ENCODE measurements around the gene XIRP1.

The XIRP1 gene

DNA sequence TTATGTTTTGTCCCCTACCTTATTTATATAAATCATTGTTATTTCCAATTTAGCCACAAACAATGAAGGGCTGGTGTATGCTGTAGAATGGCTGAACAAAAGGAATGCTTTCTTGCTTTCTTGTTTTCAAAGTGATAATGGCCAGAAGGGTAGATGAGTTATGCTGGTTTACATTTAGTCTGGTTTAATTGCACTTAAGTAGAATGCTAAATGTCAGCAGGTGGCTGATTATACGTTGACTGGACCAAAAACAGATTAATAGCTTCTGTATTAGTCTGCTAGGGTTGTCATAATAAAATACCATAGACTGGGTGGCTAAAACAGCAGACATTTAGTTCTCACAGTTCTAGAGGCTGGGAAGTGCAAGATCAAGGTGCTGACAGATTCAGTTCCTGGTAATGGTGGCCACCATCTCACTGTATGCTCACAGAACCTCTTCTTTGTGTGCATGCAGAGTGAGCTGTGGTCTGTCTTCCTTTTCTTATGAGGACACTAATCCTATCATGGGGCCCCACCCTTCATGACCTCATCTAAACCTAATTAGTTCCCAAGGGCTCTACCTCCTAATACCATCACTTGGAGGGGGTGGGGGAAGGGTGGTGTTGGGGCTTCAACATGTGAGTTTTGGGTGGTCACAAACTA lies 17.1 kb upstream of the XIRP1 start:
- H3K4me3 ChIP-seq (ENCODE audit: low read depth, low read length) = no peak overlapping the region

GRCh38 chr3:39208463-39209055 lies 16.2 kb upstream of the XIRP1 start:
- no peak overlapping the region for H3K4me3 ChIP-seq (ENCODE audit: low read depth, low read length)

- H3K4me3 ChIP-seq (ENCODE audit: low read depth, low read length) = no peak overlapping the region
Measured at GRCh38 chr3:39207361-39208186, 15.2 kb upstream of the XIRP1 start.

GRCh38 chr3:39205919-39206516 lies 13.6 kb upstream of the XIRP1 start:
- H3K4me3 ChIP-seq (ENCODE audit: low read depth, low read length) = no peak overlapping the region

- H3K4me3 ChIP-seq (ENCODE audit: low read depth, low read length) = no peak overlapping the region
Measured at GRCh38 chr3:39205131-39205530, 12.7 kb upstream of the XIRP1 start.

- no peak overlapping the region for H3K4me3 ChIP-seq (ENCODE audit: low read depth, low read length)
Measured at GRCh38 chr3:39203860-39204259, 11.5 kb upstream of the XIRP1 start.

DNA sequence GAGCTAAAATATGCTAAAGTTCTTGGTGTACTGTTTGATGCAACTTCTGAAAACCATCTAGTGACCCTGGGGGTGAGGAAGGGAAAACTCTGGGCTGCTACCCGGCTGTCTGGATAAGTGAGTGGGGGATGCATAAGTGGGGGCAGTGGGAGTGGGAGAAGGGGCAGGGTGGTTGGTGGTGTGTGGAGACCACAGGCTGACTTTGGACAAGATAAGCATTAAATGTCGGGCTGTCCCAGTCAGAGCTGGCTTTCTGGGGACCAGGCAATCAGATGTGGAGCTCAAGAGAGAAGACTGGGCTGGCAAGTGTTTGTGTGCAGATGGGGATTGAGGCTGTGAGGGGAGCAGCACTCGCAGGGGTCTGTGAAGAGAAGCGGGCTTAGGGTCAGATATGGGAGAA lies 11.0 kb upstream of the XIRP1 start:
- H3K4me3 ChIP-seq (ENCODE audit: low read depth, low read length) = no peak overlapping the region

GRCh38 chr3:39202094-39202493 lies 9.7 kb upstream of the XIRP1 start:
- no peak overlapping the region for H3K4me3 ChIP-seq (ENCODE audit: low read depth, low read length)

- no peak overlapping the region for H3K4me3 ChIP-seq (ENCODE audit: low read depth, low read length)
Measured at GRCh38 chr3:39196671-39197356, 4.4 kb upstream of the XIRP1 start.

DNA sequence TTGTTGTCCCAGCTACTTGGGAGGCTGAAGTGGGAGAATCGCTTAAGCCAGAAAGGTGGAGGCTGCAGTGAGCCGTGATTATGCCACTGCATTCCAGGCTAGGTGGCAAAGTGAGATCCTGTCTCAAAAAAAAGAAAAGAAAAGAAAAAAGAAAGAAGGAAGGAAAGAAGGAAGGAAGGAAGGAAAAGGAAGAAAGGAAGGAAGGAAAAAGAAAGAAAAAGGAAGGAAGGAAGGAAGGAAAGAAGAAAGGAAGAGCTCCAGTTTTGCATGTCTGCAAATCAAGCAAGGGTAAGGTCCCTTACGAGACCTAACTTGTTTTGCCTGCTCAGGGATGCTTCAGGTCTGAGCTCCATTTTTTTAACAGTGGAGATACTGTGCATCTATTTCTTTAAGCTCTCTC lies 3.6 kb upstream of the XIRP1 start:
- H3K4me3 ChIP-seq (ENCODE audit: low read depth, low read length) = no peak overlapping the region

DNA sequence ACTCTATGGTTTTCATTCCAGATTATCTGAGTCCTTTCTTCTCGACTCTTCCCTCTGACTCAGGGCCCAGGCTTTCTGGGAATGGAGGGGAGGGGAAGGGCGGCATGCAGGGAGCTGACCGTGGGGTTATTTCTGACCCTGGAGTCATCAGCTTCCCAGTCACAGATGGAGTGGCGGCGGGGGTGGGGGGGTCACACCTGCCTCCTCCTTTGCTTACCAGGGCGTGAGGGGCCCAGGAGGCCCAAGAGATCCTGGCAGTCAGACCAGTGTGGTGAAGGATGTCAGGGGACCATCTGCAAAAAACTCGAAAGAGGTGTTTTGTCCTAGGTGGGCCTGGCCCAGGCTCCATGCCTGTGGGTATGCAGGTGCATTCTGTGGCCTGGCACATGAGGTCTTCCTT lies 996 bp upstream of the XIRP1 start:
- H3K4me3 ChIP-seq (ENCODE audit: low read depth, low read length) = no peak overlapping the region

GRCh38 chr3:39191773-39192172 lies 622 bp downstream of the XIRP1 start:
- H3K4me3 ChIP-seq (ENCODE audit: low read depth, low read length) = no peak overlapping the region

DNA sequence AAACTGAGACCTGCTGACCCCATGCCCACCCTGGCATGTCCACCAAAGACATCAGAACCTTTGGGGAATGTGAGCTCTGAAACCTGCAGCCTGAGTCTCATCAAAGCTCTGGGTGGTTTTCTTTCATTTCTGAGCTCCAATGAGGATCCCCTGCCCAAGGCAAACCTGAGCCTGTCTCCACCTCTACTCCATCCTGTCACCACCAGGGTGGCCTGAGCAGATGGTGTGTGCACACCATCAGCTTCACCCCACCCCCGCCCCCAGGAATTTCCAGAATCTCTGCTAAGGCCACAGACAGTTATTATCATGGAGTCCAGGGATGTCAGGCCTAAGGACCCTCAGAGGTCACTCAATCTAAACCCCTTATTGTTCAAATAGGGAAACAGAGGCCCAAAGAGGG lies 1.3 kb downstream of the XIRP1 start:
- no peak overlapping the region for H3K4me3 ChIP-seq (ENCODE audit: low read depth, low read length)

DNA sequence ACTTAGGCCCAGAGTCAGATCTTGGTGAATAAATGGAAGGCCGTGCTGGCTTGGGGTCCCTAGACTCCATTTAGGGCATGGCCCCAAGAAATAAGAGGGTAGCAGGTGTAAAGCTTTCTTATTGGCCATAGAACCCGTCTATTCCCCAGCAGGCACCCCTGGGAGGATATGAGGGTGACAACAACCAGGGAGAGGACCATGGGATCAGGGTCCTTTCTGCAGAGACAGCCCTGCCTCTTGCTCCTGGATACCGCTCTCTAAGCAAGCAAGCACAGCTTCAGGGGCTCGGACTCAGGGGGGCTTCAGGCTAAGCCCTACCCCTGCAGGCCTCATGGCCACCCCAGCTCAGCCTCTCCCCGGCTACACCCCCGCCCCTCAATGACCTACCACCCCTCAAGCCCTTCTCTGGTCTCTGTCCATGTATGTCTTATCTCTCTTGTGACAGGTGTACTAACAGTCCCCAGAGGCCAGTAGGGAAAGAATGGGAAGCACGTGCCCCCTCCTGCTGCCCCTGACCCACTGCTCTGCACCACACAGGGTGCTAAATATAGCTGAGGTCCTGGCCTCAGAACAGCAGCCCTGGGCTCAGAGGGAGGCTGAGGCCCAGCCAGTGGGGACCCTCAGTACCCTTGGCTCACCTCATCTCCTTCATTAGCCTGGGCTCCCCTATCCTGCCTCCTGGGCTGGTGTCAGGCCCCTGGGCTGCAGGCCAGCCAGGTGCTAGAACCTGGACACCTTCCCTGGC lies 1.9 kb downstream of the XIRP1 start:
- no peak overlapping the region for H3K4me3 ChIP-seq (ENCODE audit: low read depth, low read length)

DNA sequence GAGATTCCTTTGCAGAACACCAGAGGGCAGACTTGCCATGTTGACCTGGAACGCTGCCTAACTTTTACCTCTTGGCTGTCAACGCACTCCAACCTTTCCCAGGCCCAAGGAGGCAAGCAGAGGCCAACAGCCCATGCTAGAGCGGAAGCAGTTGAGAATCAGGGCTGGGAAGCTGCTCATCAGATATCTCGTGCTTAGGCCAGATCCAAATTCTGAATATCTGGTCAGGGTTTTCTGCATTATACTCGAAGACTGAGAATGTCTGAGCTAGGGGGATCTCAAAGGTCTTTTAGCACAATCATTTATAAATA lies 2.5 kb downstream of the XIRP1 start:
- no peak overlapping the region for H3K4me3 ChIP-seq (ENCODE audit: low read depth, low read length)

GRCh38 chr3:39189150-39189958 lies 3.0 kb downstream of the XIRP1 start:
- no peak overlapping the region for H3K4me3 ChIP-seq (ENCODE audit: low read depth, low read length)

DNA sequence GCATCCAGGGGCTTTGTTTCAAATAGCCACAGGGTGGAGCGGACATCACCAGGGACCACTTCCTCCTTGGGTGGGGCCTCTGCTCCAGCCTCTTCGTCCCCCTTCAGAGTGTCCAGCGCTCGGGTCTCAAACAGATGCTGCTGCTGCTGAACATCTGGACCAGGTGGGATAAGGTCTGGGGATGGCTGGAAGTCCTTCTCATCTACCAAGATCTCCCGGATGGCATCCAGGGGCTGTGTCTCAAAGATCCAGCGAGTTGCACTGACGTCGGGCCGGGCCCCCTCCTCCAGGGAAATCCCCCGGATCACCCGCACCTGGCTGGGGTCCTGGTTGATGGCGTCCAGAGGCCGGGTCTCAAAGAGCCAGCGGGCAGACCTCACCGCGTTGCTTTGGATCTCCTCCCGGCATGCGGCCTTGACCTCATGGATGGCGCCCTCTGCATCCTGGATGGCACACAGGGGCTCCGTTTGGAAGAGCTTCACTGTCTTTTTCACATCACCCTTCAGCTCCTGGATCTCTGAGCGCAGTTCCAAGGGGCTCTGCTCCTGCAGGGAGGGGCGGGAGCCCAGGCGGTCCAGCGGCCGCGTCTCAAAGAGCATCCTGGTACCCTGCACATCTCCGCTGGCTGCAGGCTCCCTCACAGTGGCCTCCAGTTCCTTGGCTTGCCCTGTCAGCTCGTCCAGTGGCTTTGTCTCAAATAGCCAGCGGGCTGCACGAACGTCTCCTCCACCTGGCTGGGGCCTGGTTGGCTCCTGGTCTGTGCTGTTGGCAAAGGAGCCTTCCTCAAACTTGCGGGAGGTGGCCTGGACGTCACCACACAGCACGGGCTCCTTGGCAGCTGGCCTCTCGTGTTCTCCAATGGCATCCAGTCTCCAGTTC lies 3.9 kb downstream of the XIRP1 start:
- no peak overlapping the region for H3K4me3 ChIP-seq (ENCODE audit: low read depth, low read length)

DNA sequence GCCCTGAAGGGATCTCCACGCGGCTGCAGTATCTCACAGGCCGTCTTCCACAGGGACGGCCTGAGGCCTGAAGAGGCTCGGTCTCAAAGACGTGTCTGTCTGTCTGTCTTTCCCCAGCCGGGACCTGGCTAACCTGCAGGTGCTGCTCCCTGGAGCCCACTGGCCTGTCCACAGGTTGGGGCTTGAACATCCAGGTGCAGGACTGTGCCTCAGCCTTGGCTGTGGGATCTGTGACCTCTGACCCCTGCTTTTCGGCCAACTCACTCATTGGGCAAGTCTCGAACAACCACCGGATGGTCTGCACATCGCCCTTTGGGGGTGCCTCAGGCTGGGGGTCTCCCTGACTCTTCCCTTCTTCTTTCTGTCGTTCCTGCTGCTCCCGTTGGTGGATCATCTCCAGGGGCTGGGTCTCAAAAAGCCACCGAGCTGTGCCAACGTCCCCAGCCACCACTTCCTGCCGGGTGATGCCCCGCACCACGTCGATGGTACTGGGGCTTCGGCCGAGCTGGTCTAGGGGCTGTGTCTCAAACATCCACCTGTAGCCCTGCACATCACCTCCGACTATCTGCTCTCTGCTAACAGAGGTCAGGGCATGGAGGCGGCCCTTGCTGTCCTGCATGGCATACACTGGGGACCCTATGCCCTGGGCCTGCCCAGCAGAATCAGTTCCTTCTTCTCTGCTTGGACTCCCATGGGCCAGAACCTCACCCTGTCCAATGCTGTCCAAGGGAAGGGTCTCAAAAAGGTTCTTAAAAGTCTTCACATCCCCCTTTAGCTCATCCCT lies 4.8 kb downstream of the XIRP1 start:
- no peak overlapping the region for H3K4me3 ChIP-seq (ENCODE audit: low read depth, low read length)

Measured in iPS-11a (cell line).